MM.1S (cell line): ENCODE results near the gene WNK1.

ENCODE experiments used
- DNase-seq: peaks from one replicate; pipeline ENCODE4 v3.0.0-alpha.2; 2015
- H2AFZ ChIP-seq: fragments of 300-600 bp; sonication (generic); 2 replicates; pipeline ENCODE4 v1.6.0; 2016; ENCODE audit warnings: antibody characterized with exemption, low read length
- H3F3A ChIP-seq: fragments of 300-600 bp; sonication (generic); 2 replicates; pipeline ENCODE4 v1.6.1; 2016; ENCODE audit warnings: mild to moderate bottlenecking, antibody characterized with exemption, low read length, moderate library complexity, mixed read lengths; ENCODE audit not compliant: insufficient read depth
- H3K27ac ChIP-seq: fragments of 300-600 bp; sonication (generic); 2 replicates; pipeline ENCODE4 v1.5.1; 2016; ENCODE audit warnings: mild to moderate bottlenecking, low read length
- H3K27me3 ChIP-seq: fragments of 300-600 bp; sonication (generic); replicated peaks from 2 replicates; pipeline ENCODE4 v1.6.0; 2016; ENCODE audit warnings: low read length; ENCODE audit not compliant: insufficient read depth
- H3K36me3 ChIP-seq: fragments of 300-600 bp; sonication (generic); replicated peaks from 2 replicates; pipeline ENCODE4 v1.6.1; 2016; ENCODE audit warnings: mild to moderate bottlenecking, low read length, mixed read lengths; ENCODE audit not compliant: insufficient read depth
- H3K4me1 ChIP-seq: fragments of 300-600 bp; sonication (generic); 2 replicates; pipeline ENCODE4 v1.6.1; 2016; ENCODE audit warnings: low read length, mixed read lengths
- H3K4me2 ChIP-seq: fragments of 300-600 bp; sonication (generic); 2 replicates; pipeline ENCODE4 v1.6.0; 2016; ENCODE audit warnings: low read depth, low read length
- H3K4me3 ChIP-seq: fragments of 300-600 bp; sonication (generic); 2 replicates; pipeline ENCODE4 v1.5.1; 2016; ENCODE audit warnings: low read length, mixed read lengths
- H3K79me2 ChIP-seq: fragments of 300-600 bp; sonication (generic); 2 replicates; pipeline ENCODE4 v1.6.1; 2016; ENCODE audit warnings: mixed run types, low read length, mixed read lengths
- H3K9ac ChIP-seq: fragments of 300-600 bp; sonication (generic); 2 replicates; pipeline ENCODE4 v1.6.1; 2016; ENCODE audit warnings: low read length, mixed read lengths
- H3K9me2 ChIP-seq: fragments of 300-600 bp; sonication (generic); replicated peaks from 2 replicates; pipeline ENCODE4 v1.6.1; 2016; ENCODE audit warnings: mild to moderate bottlenecking, low read length, mixed read lengths; ENCODE audit not compliant: insufficient read depth
- H3K9me3 ChIP-seq: fragments of 300-600 bp; sonication (generic); replicated peaks from 2 replicates; pipeline ENCODE4 v1.6.1; 2016; ENCODE audit warnings: mild to moderate bottlenecking, low read length, mixed read lengths; ENCODE audit not compliant: insufficient read depth
- H4K20me1 ChIP-seq: fragments of 300-600 bp; sonication (generic); 2 replicates; pipeline ENCODE4 v1.6.1; 2016; ENCODE audit warnings: mild to moderate bottlenecking, low read length, moderate library complexity, mixed read lengths; ENCODE audit not compliant: insufficient read depth
- EZH2 ChIP-seq: fragments of 300-600 bp; sonication (generic); optimal IDR thresholded peaks from 2 replicates; pipeline ENCODE3; 2017; ENCODE audit warnings: low read depth, mild to moderate bottlenecking, antibody characterized with exemption, low read length, mixed read lengths
- EZH2phosphoT487 ChIP-seq: fragments of 300-600 bp; sonication (generic); IDR thresholded peaks from 2 replicates; pipeline ENCODE4 v1.6.1; 2018; ENCODE audit warnings: antibody characterized with exemption, low read length
- TF ChIP-seq, protein P1 (sequence below): fragments of 300-600 bp; sonication (generic); IDR thresholded peaks from 2 replicates; pipeline ENCODE4 v1.5.1; 2016; ENCODE audit warnings: antibody characterized with exemption, low read length, mixed read lengths

The WNK1 gene

DNA sequence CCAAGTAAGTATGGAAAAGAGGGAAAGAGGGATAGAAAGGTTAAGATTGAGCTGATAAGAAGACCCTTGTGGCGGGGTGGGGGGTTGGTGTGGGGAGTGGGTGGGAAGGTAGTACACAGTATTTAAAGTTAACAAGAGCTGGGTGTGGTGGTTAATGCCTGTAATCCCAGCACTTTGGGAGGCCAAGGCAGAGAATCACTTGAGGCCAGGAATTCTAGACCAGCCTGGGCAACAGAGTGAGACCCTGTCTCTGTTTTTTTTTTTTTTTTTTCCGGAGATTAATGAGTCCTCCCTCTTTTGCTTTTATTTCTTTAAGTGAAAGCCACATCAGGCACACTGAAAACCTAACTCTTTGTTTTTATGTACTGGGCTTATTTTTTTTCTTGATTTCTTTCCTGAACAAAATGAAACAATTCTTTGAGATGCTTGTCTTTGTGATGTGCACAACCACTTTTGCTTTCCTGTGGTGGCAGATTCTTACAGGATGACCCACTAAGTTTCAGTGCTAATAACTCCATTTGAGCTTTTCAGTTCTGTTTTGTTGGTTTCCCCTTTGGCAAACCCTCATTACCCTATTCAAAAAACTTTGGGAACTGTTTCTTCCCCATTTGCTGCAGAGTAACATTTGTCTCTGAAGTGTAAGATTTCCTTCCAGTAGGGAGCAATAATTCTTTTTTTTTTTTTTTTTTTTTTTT is 54.8 kb downstream of the WNK1 start:
- DNase-seq = peak; percentile 52
- Histone ChIP-seq H3K9me3 (no peaks in the 10 kb centered on the region), H3K9me2 (no peaks in the 10 kb centered on the region), H3K9ac (no peak overlapping the region), H3K27me3 (no peaks in the 10 kb centered on the region), H3F3A (peaks cover 16% of the 10 kb centered on the region), H3K27ac (peak overlapping the region; percentile 1; the same call in 1 of the 2 replicates), H3K4me1 (peaks cover 24% of the 10 kb centered on the region), H2AFZ (no peak overlapping the region), H4K20me1 (peaks cover 26% of the 10 kb centered on the region; the same call in 1 of the 2 replicates), H3K79me2 (peaks cover 97% of the 10 kb centered on the region), H3K36me3 (no peaks in the 10 kb centered on the region), H3K4me3 (no peak overlapping the region), H3K4me2 (peak overlapping the region; percentile 49; the same call in 1 of the 2 replicates)
- TF ChIP-seq EZH2 (no peak), EZH2phosphoT487 (no peak)
- TF ChIP-seq, protein P1, sequence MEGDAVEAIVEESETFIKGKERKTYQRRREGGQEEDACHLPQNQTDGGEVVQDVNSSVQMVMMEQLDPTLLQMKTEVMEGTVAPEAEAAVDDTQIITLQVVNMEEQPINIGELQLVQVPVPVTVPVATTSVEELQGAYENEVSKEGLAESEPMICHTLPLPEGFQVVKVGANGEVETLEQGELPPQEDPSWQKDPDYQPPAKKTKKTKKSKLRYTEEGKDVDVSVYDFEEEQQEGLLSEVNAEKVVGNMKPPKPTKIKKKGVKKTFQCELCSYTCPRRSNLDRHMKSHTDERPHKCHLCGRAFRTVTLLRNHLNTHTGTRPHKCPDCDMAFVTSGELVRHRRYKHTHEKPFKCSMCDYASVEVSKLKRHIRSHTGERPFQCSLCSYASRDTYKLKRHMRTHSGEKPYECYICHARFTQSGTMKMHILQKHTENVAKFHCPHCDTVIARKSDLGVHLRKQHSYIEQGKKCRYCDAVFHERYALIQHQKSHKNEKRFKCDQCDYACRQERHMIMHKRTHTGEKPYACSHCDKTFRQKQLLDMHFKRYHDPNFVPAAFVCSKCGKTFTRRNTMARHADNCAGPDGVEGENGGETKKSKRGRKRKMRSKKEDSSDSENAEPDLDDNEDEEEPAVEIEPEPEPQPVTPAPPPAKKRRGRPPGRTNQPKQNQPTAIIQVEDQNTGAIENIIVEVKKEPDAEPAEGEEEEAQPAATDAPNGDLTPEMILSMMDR = no peak

DNA sequence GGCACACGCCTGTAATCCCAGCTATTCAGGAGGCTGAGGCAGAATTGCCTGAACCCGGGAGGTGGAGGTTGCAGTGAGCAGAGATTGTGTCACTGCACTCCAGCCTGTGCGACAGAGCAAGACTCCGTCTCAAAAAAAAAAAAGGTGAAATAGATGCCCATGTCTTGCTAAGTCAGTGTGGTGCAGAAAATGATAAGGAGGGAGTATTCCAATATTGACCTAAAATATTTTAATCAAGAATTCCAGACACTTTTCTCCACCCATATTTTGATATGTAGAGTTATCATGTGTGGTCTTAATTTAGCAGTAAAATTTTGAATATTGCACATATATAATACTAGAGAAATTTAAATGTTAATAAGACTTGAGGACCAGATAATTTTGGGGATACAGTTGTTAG is 57.7 kb downstream of the WNK1 start:
- peaks cover 17% of the 10 kb centered on the region; the same call in 1 of the 2 replicates for H4K20me1 ChIP-seq
- no peaks in the 10 kb centered on the region for H3K9me3 ChIP-seq

DNA sequence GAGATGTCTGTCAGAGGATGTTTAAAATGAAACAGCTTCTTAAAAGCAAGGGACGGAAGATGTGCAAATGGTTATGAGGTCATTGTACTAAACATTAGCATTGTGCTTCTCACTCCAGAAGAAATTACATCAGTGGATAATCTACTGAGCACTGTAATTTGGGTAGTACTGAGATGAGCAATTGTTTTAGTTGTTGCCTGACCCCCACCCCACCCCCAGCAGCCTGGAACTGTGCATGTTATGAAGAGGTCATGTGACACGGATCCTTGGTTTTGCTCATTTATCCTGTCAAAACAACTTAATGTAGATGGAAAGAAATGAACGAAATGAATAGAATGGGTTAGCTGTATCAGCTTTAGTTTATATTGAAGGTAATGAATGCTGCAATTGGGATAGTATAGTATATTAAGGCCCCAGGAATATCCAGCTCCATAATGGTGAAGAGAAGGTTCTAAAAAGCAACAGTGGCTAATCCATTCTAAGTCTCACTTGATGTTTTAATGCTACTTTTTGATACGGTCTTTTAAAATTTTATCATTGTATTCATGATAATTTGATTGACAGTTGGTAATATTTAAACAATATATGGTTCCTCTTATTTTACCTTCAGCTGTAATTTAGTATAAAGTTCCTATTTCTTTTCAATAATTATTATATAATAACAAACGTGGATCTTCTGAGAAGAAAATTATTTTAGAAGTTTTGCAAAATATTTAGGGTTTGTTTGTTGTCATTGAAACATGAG is 58.5 kb downstream of the WNK1 start:
- peaks cover 15% of the 10 kb centered on the region for H3F3A ChIP-seq
- no peak overlapping the region for H3K4me3 ChIP-seq
- no peak overlapping the region for H3K4me2 ChIP-seq
- no peak overlapping the region for H3K27ac ChIP-seq
- peaks cover 16% of the 10 kb centered on the region; the same call in 1 of the 2 replicates for H4K20me1 ChIP-seq
- no peak overlapping the region for H2AFZ ChIP-seq
- no peak for DNase-seq
- no peak overlapping the region for H3K9ac ChIP-seq
- H3K27me3 ChIP-seq = no peaks in the 10 kb centered on the region
- H3K79me2 ChIP-seq = peaks cover 90% of the 10 kb centered on the region
- H3K9me2 ChIP-seq = no peaks in the 10 kb centered on the region
- TF ChIP-seq EZH2 (no peak), EZH2phosphoT487 (no peak)
- TF ChIP-seq, protein P1 = no peak
- no peaks in the 10 kb centered on the region for H3K9me3 ChIP-seq
- peaks cover 17% of the 10 kb centered on the region for H3K4me1 ChIP-seq
- H3K36me3 ChIP-seq = no peaks in the 10 kb centered on the region

More for the DNA sequence above, 57.7 kb downstream of the WNK1 start:
- Histone ChIP-seq H3K4me3 (no peak overlapping the region), H3K79me2 (peaks cover 90% of the 10 kb centered on the region), H3K36me3 (no peaks in the 10 kb centered on the region), H3K9ac (no peak overlapping the region), H3K27ac (no peak overlapping the region), H3F3A (peaks cover 16% of the 10 kb centered on the region), H3K9me2 (no peaks in the 10 kb centered on the region), H3K4me2 (no peak overlapping the region), H2AFZ (no peak overlapping the region), H3K4me1 (peaks cover 18% of the 10 kb centered on the region), H3K27me3 (no peaks in the 10 kb centered on the region)
- TF ChIP-seq, protein P1 = no peak
- no peak for TF ChIP-seq EZH2
- TF ChIP-seq EZH2phosphoT487 = no peak
- DNase-seq = no peak
